A673 (cell line): ENCODE results near the gene ANO2. TPM values are rescaled to one million over a fixed set of nuclear protein-coding genes. Genes with fewer than 3 reads are reported as not detected.
A peak's percentile ranks its signal among the peaks of the same experiment; 100 is the strongest.

Source experiments
- BruUV-seq: library from RNA; stranded (reverse); fragments of 400-500 nt; replicated peaks from 2 replicates; lab custom pipeline; 2021; lab: Mats Ljungman, UMichigan
- CTCF ChIA-PET: fragments of 300-600 bp; sonication (Branson Sonifier 250); formaldehyde crosslinking; loops from one replicate; lab custom pipeline; 2022; ENCODE audit warnings: antibody characterized with exemption; lab: Charles Lee
- POLR2A ChIA-PET: fragments of 300-600 bp; sonication (Branson Sonifier 250); formaldehyde crosslinking; loops from one replicate; lab custom pipeline; 2022; ENCODE audit warnings: antibody characterized with exemption; ENCODE audit not compliant: low non-redundant PET; lab: Charles Lee
- DNase-seq: peaks from one replicate; pipeline ENCODE4 v3.0.0-alpha.2; 2015; ENCODE audit warnings: low spot score
- H3K27ac ChIP-seq: fragments of 200-600 bp; sonication (generic); 2 replicates; pipeline ENCODE4 v1.5.1; 2016; ENCODE audit warnings: mixed run types, low read depth, mild to moderate bottlenecking, mixed read lengths, antibody characterized with exemption, low read length; ENCODE audit not compliant: poor library complexity, severe bottlenecking
- H3K27me3 ChIP-seq: fragments of 200-600 bp; sonication (generic); replicated peaks from 2 replicates; pipeline ENCODE4 v1.6.1; 2017; ENCODE audit warnings: mixed run types, low read depth, mild to moderate bottlenecking, mixed read lengths, antibody characterized with exemption, low read length; ENCODE audit not compliant: insufficient read depth, poor library complexity
- H3K36me3 ChIP-seq: fragments of 200-600 bp; sonication (generic); 2 replicates; pipeline ENCODE4 v1.6.1; 2016; ENCODE audit warnings: mixed run types, mild to moderate bottlenecking, mixed read lengths, antibody characterized with exemption, low read length; ENCODE audit not compliant: insufficient read depth, poor library complexity, severe bottlenecking
- H3K4me1 ChIP-seq: fragments of 200-600 bp; sonication (generic); 2 replicates; pipeline ENCODE4 v1.6.1; 2017; ENCODE audit warnings: mixed run types, mild to moderate bottlenecking, mixed read lengths, antibody characterized with exemption, low read length; ENCODE audit not compliant: insufficient read depth, poor library complexity, severe bottlenecking
- H3K4me3 ChIP-seq: fragments of 200-600 bp; sonication (generic); 2 replicates; pipeline ENCODE4 v1.5.1; 2016; ENCODE audit warnings: low read depth, mixed run types, mild to moderate bottlenecking, mixed read lengths, low read length; ENCODE audit not compliant: poor library complexity, severe bottlenecking
- H3K9me3 ChIP-seq: fragments of 200-600 bp; sonication (generic); 2 replicates; pipeline ENCODE4 v1.6.1; 2016; ENCODE audit warnings: mixed run types, low read depth, mild to moderate bottlenecking, mixed read lengths, antibody characterized with exemption, low read length; ENCODE audit not compliant: poor library complexity, severe bottlenecking
- CTCF ChIP-seq: fragments of 300-800, 200-600 bp; sonication (generic); conservative IDR thresholded peaks from 2 replicates; pipeline ENCODE4 v1.5.1; 2017; ENCODE audit warnings: low read depth, mild to moderate bottlenecking, antibody characterized with exemption, low read length, moderate library complexity, mixed read lengths
- EZH2 ChIP-seq: fragments of 200-600 bp; sonication (generic); IDR thresholded peaks from 2 replicates; pipeline ENCODE4 v1.6.1; 2017; ENCODE audit warnings: borderline replicate concordance, low read depth, mild to moderate bottlenecking, mixed read lengths, antibody characterized with exemption, low read length; ENCODE audit not compliant: poor library complexity, severe bottlenecking
- intact Hi-C: fragments of 100-400 bp; cut with micrococcal nuclease; formaldehyde crosslinking; loops from one replicate; pipeline ENCODE4 v1.10.0; 2022; ENCODE audit not compliant: unreplicated experiment
- total RNA-seq: library from RNA; stranded (reverse); gene quantifications from 2 replicates; pipeline ENCODE4 v1.2.3, GENCODE V29; 2021

Gene ANO2
- total RNA-seq, 1 experiment from 2014 or later = not detected

- no peak overlapping the region for H3K4me3 ChIP-seq
- no peaks in the 10 kb centered on the region for H3K36me3 ChIP-seq
- H3K27me3 ChIP-seq = peaks cover 48% of the 10 kb centered on the region
- intact Hi-C loops = loop anchor here (10.0 kb wide), 1 partner anchor 122 kb away; no protein-coding TSS in a partner anchor
- H3K27ac ChIP-seq = no peak overlapping the region
- H3K4me1 ChIP-seq = no peaks in the 10 kb centered on the region
- ChIA-PET CTCF (no interaction called here), POLR2A (no interaction called here)
- no TSS peak for BruUV-seq
- no peaks in the 10 kb centered on the region for H3K9me3 ChIP-seq
- TF ChIP-seq CTCF (peak; percentile 58), EZH2 (no peak)
- DNase-seq = peak; percentile 24
These were observed 32.4 kb downstream of the ANO2 start for GRCh38 chr12:5912437-5913334.

- Histone ChIP-seq H3K9me3 (no peaks in the 10 kb centered on the region), H3K4me3 (no peak overlapping the region), H3K36me3 (no peaks in the 10 kb centered on the region), H3K27ac (no peak overlapping the region), H3K4me1 (no peaks in the 10 kb centered on the region), H3K27me3 (peaks cover 48% of the 10 kb centered on the region)
- BruUV-seq = no TSS peak
- POLR2A ChIA-PET = no interaction called here
- CTCF ChIA-PET = no interaction called here
- intact Hi-C loops = loop anchor here (10.0 kb wide), 1 partner anchor 123 kb away; no protein-coding TSS in a partner anchor
- TF ChIP-seq EZH2 = no peak
- TF ChIP-seq CTCF = no peak
- no peak for DNase-seq
These were observed 33.0 kb downstream of the ANO2 start for GRCh38 chr12:5912011-5912410.

- H3K4me1 ChIP-seq = no peaks in the 10 kb centered on the region
- ChIA-PET POLR2A (no interaction called here), CTCF (no interaction called here)
- peaks cover 48% of the 10 kb centered on the region for H3K27me3 ChIP-seq
- H3K36me3 ChIP-seq = no peaks in the 10 kb centered on the region
- intact Hi-C loops = loop anchor here (10.0 kb wide), 1 partner anchor 124 kb away; no protein-coding TSS in a partner anchor
- no peak for DNase-seq
- no TSS peak for BruUV-seq
- no peaks in the 10 kb centered on the region for H3K9me3 ChIP-seq
- H3K27ac ChIP-seq = no peak overlapping the region
- TF ChIP-seq CTCF = no peak
- TF ChIP-seq EZH2 = no peak
- no peak overlapping the region for H3K4me3 ChIP-seq
These were observed 34.1 kb downstream of the ANO2 start for GRCh38 chr12:5910790-5911548.
